ENCODE data around the gene LPCAT1.

Gene LPCAT1

DNA sequence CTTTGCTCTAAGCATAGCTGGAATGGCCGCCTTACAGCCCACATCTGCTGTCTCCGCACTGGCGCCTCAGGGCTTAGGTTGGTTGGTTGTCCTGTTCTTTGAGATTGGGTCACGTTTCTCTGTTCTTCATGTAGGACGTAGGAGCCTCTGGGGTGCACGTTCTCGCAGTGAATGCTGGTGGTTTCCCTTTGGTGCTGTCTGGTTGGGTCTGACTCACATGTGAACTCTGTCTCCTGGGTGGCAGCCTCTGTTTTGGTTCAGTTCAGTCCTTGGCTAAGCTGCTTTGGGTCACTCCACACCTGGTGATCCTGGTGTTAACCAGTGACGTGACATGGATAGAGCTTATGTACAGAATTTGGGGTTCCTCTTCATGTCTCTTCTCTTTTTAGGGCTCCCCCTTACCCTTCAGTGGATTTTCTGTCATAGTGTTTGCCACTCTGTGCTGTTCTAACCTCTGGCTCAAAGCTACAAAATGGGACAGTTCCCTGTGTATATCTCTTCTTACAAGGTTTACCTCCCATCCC lies 12.6 kb upstream of the LPCAT1 start:
- TF ChIP-seq, protein P1, sequence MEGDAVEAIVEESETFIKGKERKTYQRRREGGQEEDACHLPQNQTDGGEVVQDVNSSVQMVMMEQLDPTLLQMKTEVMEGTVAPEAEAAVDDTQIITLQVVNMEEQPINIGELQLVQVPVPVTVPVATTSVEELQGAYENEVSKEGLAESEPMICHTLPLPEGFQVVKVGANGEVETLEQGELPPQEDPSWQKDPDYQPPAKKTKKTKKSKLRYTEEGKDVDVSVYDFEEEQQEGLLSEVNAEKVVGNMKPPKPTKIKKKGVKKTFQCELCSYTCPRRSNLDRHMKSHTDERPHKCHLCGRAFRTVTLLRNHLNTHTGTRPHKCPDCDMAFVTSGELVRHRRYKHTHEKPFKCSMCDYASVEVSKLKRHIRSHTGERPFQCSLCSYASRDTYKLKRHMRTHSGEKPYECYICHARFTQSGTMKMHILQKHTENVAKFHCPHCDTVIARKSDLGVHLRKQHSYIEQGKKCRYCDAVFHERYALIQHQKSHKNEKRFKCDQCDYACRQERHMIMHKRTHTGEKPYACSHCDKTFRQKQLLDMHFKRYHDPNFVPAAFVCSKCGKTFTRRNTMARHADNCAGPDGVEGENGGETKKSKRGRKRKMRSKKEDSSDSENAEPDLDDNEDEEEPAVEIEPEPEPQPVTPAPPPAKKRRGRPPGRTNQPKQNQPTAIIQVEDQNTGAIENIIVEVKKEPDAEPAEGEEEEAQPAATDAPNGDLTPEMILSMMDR (conservative IDR thresholded peaks at IDR 0.05), result no peak
- TF ChIP-seq ZFX (IDR thresholded peaks at IDR 0.05), result no peak
- H3K27ac ChIP-seq, result no peak overlapping the region

DNA sequence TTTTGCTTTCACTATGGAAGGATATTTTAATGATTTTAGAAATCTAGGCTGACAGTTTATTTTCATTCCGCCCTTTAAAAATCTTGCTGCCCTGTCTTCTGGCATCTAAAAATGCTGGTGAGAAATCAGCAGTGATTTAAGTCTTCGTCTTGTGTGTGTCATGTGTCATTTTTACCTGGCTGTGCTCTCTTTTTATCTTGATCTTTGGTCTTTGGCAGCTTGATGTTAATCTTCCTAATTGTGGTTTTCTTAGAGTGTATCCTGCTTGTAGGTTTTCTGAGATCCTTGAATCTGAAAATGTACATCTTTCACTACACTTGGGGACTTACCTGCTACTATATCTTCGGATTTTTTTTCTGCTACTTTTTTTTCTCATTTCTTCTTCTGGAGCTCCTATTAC lies 11.9 kb upstream of the LPCAT1 start:
- H3K27ac ChIP-seq, result no peak overlapping the region
- TF ChIP-seq, protein P1 (conservative IDR thresholded peaks at IDR 0.05), result no peak
- no peak for TF ChIP-seq ZFX (IDR thresholded peaks at IDR 0.05)

DNA sequence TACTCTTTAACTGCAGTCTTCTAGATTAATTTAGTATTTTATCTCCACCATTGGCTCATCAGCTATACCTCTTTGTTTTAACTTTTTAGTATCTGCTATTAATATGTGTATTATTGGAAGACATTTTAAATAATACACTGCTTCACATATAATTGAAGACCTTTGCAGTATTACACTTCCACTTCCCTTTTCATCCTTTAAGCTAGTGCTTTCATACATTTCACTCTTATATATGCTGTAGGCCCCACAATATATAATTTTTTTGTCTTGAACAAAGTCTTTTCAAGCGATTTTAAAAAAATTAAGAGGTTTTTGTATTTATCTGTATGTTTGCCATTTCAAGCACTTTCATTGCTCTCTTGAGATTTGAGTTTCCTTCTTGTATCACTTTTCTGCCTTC lies 8.6 kb upstream of the LPCAT1 start:
- TF ChIP-seq, protein P1 (conservative IDR thresholded peaks at IDR 0.05), result no peak
- no peak for TF ChIP-seq ZFX (IDR thresholded peaks at IDR 0.05)
- H3K27ac ChIP-seq, result no peak overlapping the region

GRCh38 chr5:1529498-1529897 lies 5.7 kb upstream of the LPCAT1 start:
- TF ChIP-seq ZFX (IDR thresholded peaks at IDR 0.05), result no peak
- TF ChIP-seq, protein P1 (conservative IDR thresholded peaks at IDR 0.05), result no peak
- no peak overlapping the region for H3K27ac ChIP-seq

- TF ChIP-seq, protein P1 (conservative IDR thresholded peaks at IDR 0.05), result no peak
- TF ChIP-seq ZFX (IDR thresholded peaks at IDR 0.05), result no peak
- H3K27ac ChIP-seq, result no peak overlapping the region
These were observed 3.9 kb upstream of the LPCAT1 start for GRCh38 chr5:1527533-1528205.

- H3K27ac ChIP-seq, result no peak overlapping the region
- TF ChIP-seq ZFX (IDR thresholded peaks at IDR 0.05), result no peak
- TF ChIP-seq, protein P1 (conservative IDR thresholded peaks at IDR 0.05), result no peak
These were observed 2.9 kb upstream of the LPCAT1 start for GRCh38 chr5:1526681-1527131.

GRCh38 chr5:1526190-1526631 lies 2.5 kb upstream of the LPCAT1 start:
- no peak overlapping the region for H3K27ac ChIP-seq
- no peak for TF ChIP-seq ZFX (IDR thresholded peaks at IDR 0.05)
- TF ChIP-seq, protein P1 (conservative IDR thresholded peaks at IDR 0.05), result no peak

All from C4-2B (cell line).